ENCODE data around the gene PPP2R5B. TPM values are rescaled to one million over a fixed set of nuclear protein-coding genes. Genes with fewer than 3 reads are reported as not detected.

The PPP2R5B gene
- total RNA-seq, 2 experiments from 2014 or later, result 8.6 to 16.2 TPM

GRCh38 chr11:64935359-64936081 is 11.0 kb downstream of the PPP2R5B start, which contains the start of gene GPHA2:
GPHA2 (minus strand) TSS chr11:64935893; CDS start chr11:64935460, 433 bp downstream.
- no peak for TF ChIP-seq CTCF (conservative IDR thresholded peaks at IDR 0.05; ENCODE audit: low read length)
- no peak for TF ChIP-seq EZH2phosphoT487 (IDR thresholded peaks at IDR 0.05; ENCODE audit: borderline replicate concordance, low read depth, low read length)
- H4K20me1 ChIP-seq (ENCODE audit: insufficient read depth, low read length), result no peaks in the 10 kb centered on the region
- H3K9me3 ChIP-seq (ENCODE audit: low read length), result no peaks in the 10 kb centered on the region
- peaks cover 9% of the 10 kb centered on the region; the same call in 1 of the 2 replicates for H3K36me3 ChIP-seq (ENCODE audit: insufficient read depth, low read length)
- no peak within 1 kb of the TSS for H3K4me3 ChIP-seq (ENCODE audit: low read depth, low read length, poor library complexity, severe bottlenecking)
- no peak within 1 kb of the TSS for H3K4me2 ChIP-seq (ENCODE audit: low read length)
- DNase-seq (ENCODE audit: low spot score), result no peak
- POLR2A ChIA-PET, result no interaction called here
- BruUV-seq (replicated peaks), result no TSS peak
- no peaks in the 10 kb centered on the region for H3K79me2 ChIP-seq (ENCODE audit: insufficient read depth, low read depth, low read length)
- H3K27ac ChIP-seq (ENCODE audit: low read depth, low read length, poor library complexity, severe bottlenecking), result no peak within 1 kb of the TSS
- CTCF ChIA-PET (ENCODE audit: unreplicated experiment), result interaction anchor here (1.3 kb wide), 1 partner anchor 10 kb away, joined by 3 read pairs; no protein-coding TSS in a partner anchor
- intact Hi-C loops (cut with micrococcal nuclease; ENCODE audit: unreplicated experiment), result no loop called here
- no peaks in the 10 kb centered on the region for H3K9me2 ChIP-seq (ENCODE audit: insufficient read depth, low read length)
- H3K4me1 ChIP-seq (ENCODE audit: insufficient read depth, low read length, poor library complexity, severe bottlenecking), result no peaks in the 10 kb centered on the region
- H2AFZ ChIP-seq (ENCODE audit: low read length), result no peak within 1 kb of the TSS

- Histone ChIP-seq H3K9me2 (ENCODE audit: insufficient read depth, low read length) (no peaks in the 10 kb centered on the region), H3K36me3 (ENCODE audit: insufficient read depth, low read length) (no peaks in the 10 kb centered on the region), H3K9me3 (ENCODE audit: low read length) (no peaks in the 10 kb centered on the region), H4K20me1 (ENCODE audit: insufficient read depth, low read length) (no peaks in the 10 kb centered on the region), H3K27ac (ENCODE audit: low read depth, low read length, poor library complexity, severe bottlenecking) (no peak overlapping the region), H3K4me2 (ENCODE audit: low read length) (no peak overlapping the region), H3K4me3 (ENCODE audit: low read depth, low read length, poor library complexity, severe bottlenecking) (no peak overlapping the region), H3K79me2 (ENCODE audit: insufficient read depth, low read depth, low read length) (no peaks in the 10 kb centered on the region), H3K4me1 (ENCODE audit: insufficient read depth, low read length, poor library complexity, severe bottlenecking) (no peaks in the 10 kb centered on the region), H2AFZ (ENCODE audit: low read length) (no peak overlapping the region)
- POLR2A ChIA-PET, result no interaction called here
- no peak for TF ChIP-seq CTCF (conservative IDR thresholded peaks at IDR 0.05; ENCODE audit: low read length)
- no peak for TF ChIP-seq EZH2phosphoT487 (IDR thresholded peaks at IDR 0.05; ENCODE audit: borderline replicate concordance, low read depth, low read length)
- DNase-seq (ENCODE audit: low spot score), result no peak
- intact Hi-C loops (cut with micrococcal nuclease; ENCODE audit: unreplicated experiment), result no loop called here
- BruUV-seq (replicated peaks), result no TSS peak
- CTCF ChIA-PET (ENCODE audit: unreplicated experiment), result interaction anchor here (0.5 kb wide), 1 partner anchor 9 kb away, joined by 5 read pairs; no protein-coding TSS in a partner anchor
These were observed 12.1 kb downstream of the PPP2R5B start for GRCh38 chr11:64936539-64936938.

- TF ChIP-seq CTCF (conservative IDR thresholded peaks at IDR 0.05; ENCODE audit: low read length), result no peak
- no peak for TF ChIP-seq EZH2phosphoT487 (IDR thresholded peaks at IDR 0.05; ENCODE audit: borderline replicate concordance, low read depth, low read length)
- Histone ChIP-seq H3K4me3 (ENCODE audit: low read depth, low read length, poor library complexity, severe bottlenecking) (no peak overlapping the region), H2AFZ (ENCODE audit: low read length) (no peak overlapping the region), H3K9me3 (ENCODE audit: low read length) (no peaks in the 10 kb centered on the region), H3K36me3 (ENCODE audit: insufficient read depth, low read length) (no peaks in the 10 kb centered on the region), H3K4me2 (ENCODE audit: low read length) (no peak overlapping the region), H3K4me1 (ENCODE audit: insufficient read depth, low read length, poor library complexity, severe bottlenecking) (peaks cover 7% of the 10 kb centered on the region), H4K20me1 (ENCODE audit: insufficient read depth, low read length) (no peaks in the 10 kb centered on the region), H3K27ac (ENCODE audit: low read depth, low read length, poor library complexity, severe bottlenecking) (no peak overlapping the region), H3K9me2 (ENCODE audit: insufficient read depth, low read length) (no peaks in the 10 kb centered on the region), H3K79me2 (ENCODE audit: insufficient read depth, low read depth, low read length) (no peaks in the 10 kb centered on the region)
- ChIA-PET POLR2A (no interaction called here), CTCF (ENCODE audit: unreplicated experiment) (no interaction called here)
- intact Hi-C loops (cut with micrococcal nuclease; ENCODE audit: unreplicated experiment), result loop anchor here (1.0 kb wide), 1 partner anchor 36 kb away; no protein-coding TSS in a partner anchor
- no TSS peak for BruUV-seq (replicated peaks)
- DNase-seq (ENCODE audit: low spot score), result no peak
These were observed 22.8 kb downstream of the PPP2R5B start for GRCh38 chr11:64947208-64947814.

Measured in OCI-LY7 (cell line).